ENCODE measurements around the gene KIF26B. TPM values are rescaled to one million over a fixed set of nuclear protein-coding genes. Genes with fewer than 3 reads are reported as not detected.

KIF26B gene
- total RNA-seq, 3 donors from 2014 or later: 0.14 to 3.2 (median 0.39) TPM

- no peaks in the 10 kb centered on the region for H3K9me3 ChIP-seq
- no peak for ATAC-seq
- no peaks in the 10 kb centered on the region for H3K4me1 ChIP-seq (ENCODE audit: low read depth)
- no peak for DNase-seq
- H3K4me3 ChIP-seq: no peak overlapping the region
- H3K36me3 ChIP-seq (ENCODE audit: low read depth): no peaks in the 10 kb centered on the region
- no peak for TF ChIP-seq CTCF (IDR thresholded peaks at IDR 0.05)
- intact Hi-C loops (cut with DNase I, micrococcal nuclease): no loop called here
Observed at GRCh38 chr1:245489838-245490237, 335.1 kb downstream of the KIF26B start.

GRCh38 chr1:245493029-245493428, 338.2 kb downstream of the KIF26B start:
- Histone ChIP-seq H3K4me3 (no peak overlapping the region), H3K9me3 (no peaks in the 10 kb centered on the region), H3K4me1 (ENCODE audit: low read depth) (no peaks in the 10 kb centered on the region), H3K36me3 (ENCODE audit: low read depth) (no peaks in the 10 kb centered on the region)
- intact Hi-C loops (cut with DNase I, micrococcal nuclease): no loop called here
- no peak for DNase-seq
- TF ChIP-seq CTCF (IDR thresholded peaks at IDR 0.05): no peak
- ATAC-seq: no peak

GRCh38 chr1:245495681-245496080, 340.9 kb downstream of the KIF26B start:
- DNase-seq (no peak), ATAC-seq (no peak)
- no peak for TF ChIP-seq CTCF (IDR thresholded peaks at IDR 0.05)
- Histone ChIP-seq H3K4me1 (ENCODE audit: low read depth) (no peaks in the 10 kb centered on the region), H3K36me3 (ENCODE audit: low read depth) (no peaks in the 10 kb centered on the region), H3K9me3 (no peaks in the 10 kb centered on the region), H3K4me3 (no peak overlapping the region)
- intact Hi-C loops (cut with DNase I, micrococcal nuclease): no loop called here

GRCh38 chr1:245500546-245500945, 345.8 kb downstream of the KIF26B start:
- Histone ChIP-seq H3K4me1 (ENCODE audit: low read depth) (no peaks in the 10 kb centered on the region), H3K36me3 (ENCODE audit: low read depth) (no peaks in the 10 kb centered on the region), H3K4me3 (no peak overlapping the region), H3K9me3 (no peaks in the 10 kb centered on the region)
- TF ChIP-seq CTCF (IDR thresholded peaks at IDR 0.05): no peak
- ATAC-seq (no peak), DNase-seq (no peak)
- intact Hi-C loops (cut with DNase I, micrococcal nuclease): no loop called here

GRCh38 chr1:245501633-245502032, 346.8 kb downstream of the KIF26B start:
- intact Hi-C loops (cut with DNase I, micrococcal nuclease): no loop called here
- ATAC-seq: no peak
- no peak for TF ChIP-seq CTCF (IDR thresholded peaks at IDR 0.05)
- Histone ChIP-seq H3K36me3 (ENCODE audit: low read depth) (no peaks in the 10 kb centered on the region), H3K9me3 (no peaks in the 10 kb centered on the region), H3K4me3 (no peak overlapping the region), H3K4me1 (ENCODE audit: low read depth) (no peaks in the 10 kb centered on the region)
- DNase-seq: no peak

- no peak overlapping the region for H3K4me3 ChIP-seq
- intact Hi-C loops (cut with DNase I, micrococcal nuclease): no loop called here
- H3K36me3 ChIP-seq (ENCODE audit: low read depth): no peaks in the 10 kb centered on the region
- ATAC-seq (no peak), DNase-seq (no peak)
- H3K9me3 ChIP-seq: no peaks in the 10 kb centered on the region
- TF ChIP-seq CTCF (IDR thresholded peaks at IDR 0.05): no peak
- H3K4me1 ChIP-seq (ENCODE audit: low read depth): no peaks in the 10 kb centered on the region
Observed at GRCh38 chr1:245503548-245503947, 348.8 kb downstream of the KIF26B start.
